Lung (tissue), 12 donors: ENCODE data around the gene INTS4. TPM values are rescaled to one million over a fixed set of nuclear protein-coding genes. Genes with fewer than 3 reads are reported as not detected.

Experiments used
- ATAC-seq: fragments of 200-7000 bp; cut with Tn5 transposase; one replicate; pipeline ENCODE4 v1.9.1; 2020; ENCODE audit warnings: moderate number of reproducible peaks; ENCODE audit not compliant: insufficient read depth, low FRiP score
- DNase-seq, 3 donors: peaks; one replicate each; pipeline ENCODE4 v3.0.0-alpha.2; 2013 to 2017
- H3K27ac ChIP-seq, 2 donors: one replicate each; pipeline ENCODE4 v1.5.1; 2013; ENCODE audit warnings: mild to moderate bottlenecking in 2 of 2, moderate library complexity in 2 of 2, control low read depth in 1 of 2, inconsistent platforms in 1 of 2, low read depth in 1 of 2, low read length in 1 of 2
- H3K27me3 ChIP-seq, 3 donors: one replicate each; pipeline ENCODE4 v1.5.1; 2013; ENCODE audit warnings: low read length in 2 of 3; ENCODE audit not compliant: control insufficient read depth in 3 of 3, insufficient read depth in 3 of 3
- H3K36me3 ChIP-seq, 4 donors: one replicate each; pipeline ENCODE4 v1.5.1; 2013; ENCODE audit warnings: low read length in 4 of 4, mild to moderate bottlenecking in 1 of 4, moderate library complexity in 1 of 4; ENCODE audit not compliant: control insufficient read depth in 4 of 4, insufficient read depth in 4 of 4
- H3K4me1 ChIP-seq, 5 donors: one replicate each; pipeline ENCODE4 v1.5.1; 2013; ENCODE audit warnings: low read length in 5 of 5, mild to moderate bottlenecking in 2 of 5, moderate library complexity in 1 of 5; ENCODE audit not compliant: control insufficient read depth in 5 of 5, insufficient read depth in 5 of 5
- H3K4me3 ChIP-seq: one replicate; pipeline ENCODE4 v1.5.1; 2013; ENCODE audit warnings: mild to moderate bottlenecking, control low read depth, moderate library complexity
- H3K9ac ChIP-seq, 2 donors: one replicate each; pipeline ENCODE4 v1.5.1; 2013; ENCODE audit warnings: low read length in 2 of 2, control low read depth in 1 of 2; ENCODE audit not compliant: insufficient read depth in 1 of 2
- H3K9me3 ChIP-seq, 4 donors: one replicate each; pipeline ENCODE4 v1.5.1; 2013; ENCODE audit warnings: low read length in 3 of 4, mild to moderate bottlenecking in 1 of 4, moderate library complexity in 1 of 4; ENCODE audit not compliant: control insufficient read depth in 4 of 4, insufficient read depth in 3 of 4
- CTCF ChIP-seq: IDR thresholded peaks from 2 replicates; pipeline ENCODE4 v1.5.1; 2012; ENCODE audit warnings: mild to moderate bottlenecking; ENCODE audit errors: control extremely low read depth, extremely low read depth
- WGBS, 2 donors: extraction: QIAGEN DNeasy Blood & Tissue Kit; methylation state at CpG; one replicate each; pipeline ENCODE4 v1.1.7; 2013; 5-methylcytosine and 5-hydroxymethylcytosine counted together
- polyA plus RNA-seq, 2 donors: library from polyadenylated mRNA; stranded (reverse); fragments of 200-250 nt; gene quantifications; one replicate each; pipeline ENCODE4 v1.2.1, GENCODE V29; 2013
- total RNA-seq, 2 donors: library from RNA; depleted of rRNA in 1 of 2; stranded (reverse); fragments of >200 nt in 1 of 2; gene quantifications; one replicate each; pipeline ENCODE4 v1.2.1, GENCODE V29; 2014 to 2021
- donor health status: control.
- donor health status: control.
- donor health status: Bipolar disorder and iron deficiency.
- donor health status: healthy.
- donor health status: DM: yes; HTN: yes; CAD: no.

INTS4 gene
- total and polyA plus RNA-seq, 4 donors = 15.8 to 56.2 (median 22.9) TPM

- 96 to 97% methylated on average over 3 of the region's 3 CpGs for WGBS, 2 donors
- Histone ChIP-seq H3K36me3 (peaks cover 17 to 39% (median 19%) of the 10 kb centered on the region in 4 donors), H3K4me1 (peaks cover 0 to 2% (median 0%) of the 10 kb centered on the region in 5 donors)
Measured at GRCh38 chr11:77874206-77874605, 120.3 kb downstream of the INTS4 start.

GRCh38 chr11:77873345-77873744 is 121.1 kb downstream of the INTS4 start:
- 96 to 100% methylated on average over 1 of the region's 1 CpG for WGBS, 2 donors
- Histone ChIP-seq H3K36me3 (peaks cover 11 to 39% (median 15%) of the 10 kb centered on the region in 4 donors), H3K4me1 (no peaks in the 10 kb centered on the region), H3K9me3 (no peaks in the 10 kb centered on the region), H3K4me3 (no peak overlapping the region), H3K27ac (no peak overlapping the region), H3K9ac (no peak overlapping the region), H3K27me3 (no peaks in the 10 kb centered on the region)
- DNase-seq (no peak), ATAC-seq (no peak)
- no peak for TF ChIP-seq CTCF

More at GRCh38 chr11:77874206-77874605, 120.3 kb downstream of the INTS4 start:
- no peak for TF ChIP-seq CTCF
- Histone ChIP-seq H3K27me3 (no peaks in the 10 kb centered on the region), H3K27ac (no peak overlapping the region), H3K9ac (no peak overlapping the region), H3K4me3 (no peak overlapping the region), H3K9me3 (peaks cover 0 to 2% (median 0%) of the 10 kb centered on the region in 4 donors)
- ATAC-seq (no peak), DNase-seq (no peak)

GRCh38 chr11:77871855-77872254 is 122.6 kb downstream of the INTS4 start:
- no peak overlapping the region for H3K4me3 ChIP-seq
- no peak for TF ChIP-seq CTCF
- H3K9me3 ChIP-seq = no peaks in the 10 kb centered on the region
- ATAC-seq (no peak), DNase-seq (no peak)
- no peak overlapping the region for H3K27ac ChIP-seq
- H3K9ac ChIP-seq = no peak overlapping the region
- H3K36me3 ChIP-seq = peaks cover 10 to 37% (median 14%) of the 10 kb centered on the region in 4 donors
- H3K27me3 ChIP-seq = no peaks in the 10 kb centered on the region
- WGBS, 2 donors = 96 to 100% methylated on average over 3 of the region's 3 CpGs
- no peaks in the 10 kb centered on the region for H3K4me1 ChIP-seq

- Histone ChIP-seq H3K27ac (no peak overlapping the region), H3K4me3 (no peak overlapping the region), H3K36me3 (peaks cover 0 to 28% (median 9%) of the 10 kb centered on the region in 4 donors), H3K9ac (no peak overlapping the region), H3K27me3 (no peaks in the 10 kb centered on the region), H3K4me1 (peaks cover 0 to 9% (median 0%) of the 10 kb centered on the region in 5 donors), H3K9me3 (no peaks in the 10 kb centered on the region)
- no peak for ATAC-seq
- no peak for TF ChIP-seq CTCF
- DNase-seq = no peak
- 89 to 98% methylated on average over 4 of the region's 4 CpGs for WGBS, 2 donors
Measured at GRCh38 chr11:77868744-77869143, 125.7 kb downstream of the INTS4 start.
